ENCODE data around the gene OR51G1. TPM values are rescaled to one million over a fixed set of nuclear protein-coding genes. Genes with fewer than 3 reads are reported as not detected.
"Not testable (repeated sequence)": the region's sequence is repeated elsewhere in the genome, so short reads cannot be mapped to it uniquely, and the experiment has no call there.

The OR51G1 gene, protein sequence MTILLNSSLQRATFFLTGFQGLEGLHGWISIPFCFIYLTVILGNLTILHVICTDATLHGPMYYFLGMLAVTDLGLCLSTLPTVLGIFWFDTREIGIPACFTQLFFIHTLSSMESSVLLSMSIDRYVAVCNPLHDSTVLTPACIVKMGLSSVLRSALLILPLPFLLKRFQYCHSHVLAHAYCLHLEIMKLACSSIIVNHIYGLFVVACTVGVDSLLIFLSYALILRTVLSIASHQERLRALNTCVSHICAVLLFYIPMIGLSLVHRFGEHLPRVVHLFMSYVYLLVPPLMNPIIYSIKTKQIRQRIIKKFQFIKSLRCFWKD
- total RNA-seq: not detected
- not detected for total RNA-seq (2013)

DNA sequence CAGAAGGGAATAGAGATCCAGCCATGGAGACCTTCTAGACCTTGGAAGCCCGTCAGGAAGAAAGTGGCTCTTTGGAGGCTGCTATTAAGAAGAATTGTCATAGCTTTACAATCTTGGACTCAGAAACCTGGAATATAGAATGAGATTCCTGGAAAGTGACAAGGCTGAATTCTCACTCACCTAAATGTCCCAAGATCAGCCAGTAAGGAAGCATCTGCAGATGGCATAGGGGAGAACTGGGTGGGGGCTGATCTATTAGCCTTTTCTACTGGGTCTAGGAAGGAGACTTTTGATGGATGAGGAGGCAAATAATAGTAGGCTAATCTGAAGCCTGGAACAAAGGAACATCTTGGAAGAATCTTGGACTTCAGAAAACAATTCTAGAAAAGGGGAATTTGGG, at the start of gene OR51G1:
OR51G1 (minus strand) TSS at position 101 of the 400 bp plus-strand sequence; CDS start at position 101, 0 bp downstream.
- Mint-ChIP-seq H3K4me3 (no peak within 1 kb of the TSS), H3K27me3 (ENCODE audit: low read depth in 2 of 2) (peaks cover 0 to 6% of the 10 kb centered on the region in 2 donors), H3K27ac (no peak within 1 kb of the TSS), H3K4me1 (no peaks in the 10 kb centered on the region), H3K36me3 (no peaks in the 10 kb centered on the region), H3K9me3 (peaks cover 6 to 8% of the 10 kb centered on the region in 2 donors)
- H3K4me1 ChIP-seq (ENCODE audit: control insufficient read depth, insufficient read depth, low read length): no peaks in the 10 kb centered on the region
- H3K36me3 ChIP-seq (ENCODE audit: control insufficient read depth, insufficient read depth, low read length): no peaks in the 10 kb centered on the region
- no peak for DNase-seq
- ATAC-seq: no peak
- intact Hi-C loops (cut with micrococcal nuclease): no loop called here
- TF ChIP-seq, protein P1, sequence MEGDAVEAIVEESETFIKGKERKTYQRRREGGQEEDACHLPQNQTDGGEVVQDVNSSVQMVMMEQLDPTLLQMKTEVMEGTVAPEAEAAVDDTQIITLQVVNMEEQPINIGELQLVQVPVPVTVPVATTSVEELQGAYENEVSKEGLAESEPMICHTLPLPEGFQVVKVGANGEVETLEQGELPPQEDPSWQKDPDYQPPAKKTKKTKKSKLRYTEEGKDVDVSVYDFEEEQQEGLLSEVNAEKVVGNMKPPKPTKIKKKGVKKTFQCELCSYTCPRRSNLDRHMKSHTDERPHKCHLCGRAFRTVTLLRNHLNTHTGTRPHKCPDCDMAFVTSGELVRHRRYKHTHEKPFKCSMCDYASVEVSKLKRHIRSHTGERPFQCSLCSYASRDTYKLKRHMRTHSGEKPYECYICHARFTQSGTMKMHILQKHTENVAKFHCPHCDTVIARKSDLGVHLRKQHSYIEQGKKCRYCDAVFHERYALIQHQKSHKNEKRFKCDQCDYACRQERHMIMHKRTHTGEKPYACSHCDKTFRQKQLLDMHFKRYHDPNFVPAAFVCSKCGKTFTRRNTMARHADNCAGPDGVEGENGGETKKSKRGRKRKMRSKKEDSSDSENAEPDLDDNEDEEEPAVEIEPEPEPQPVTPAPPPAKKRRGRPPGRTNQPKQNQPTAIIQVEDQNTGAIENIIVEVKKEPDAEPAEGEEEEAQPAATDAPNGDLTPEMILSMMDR (IDR thresholded peaks at IDR 0.05): no peak
- H3K27ac ChIP-seq (ENCODE audit: low read length): no peak within 1 kb of the TSS
- 86% methylated on average over 1 of the region's 1 CpG for WGBS (ENCODE audit: insufficient coverage)
- no peaks in the 10 kb centered on the region for H3K27me3 ChIP-seq (ENCODE audit: control insufficient read depth, insufficient read depth, low read length)
- no peak within 1 kb of the TSS for H3K4me3 ChIP-seq (ENCODE audit: low read length)
- H3K9me3 ChIP-seq (ENCODE audit: control insufficient read depth, insufficient read depth, low read length): no peaks in the 10 kb centered on the region

DNA sequence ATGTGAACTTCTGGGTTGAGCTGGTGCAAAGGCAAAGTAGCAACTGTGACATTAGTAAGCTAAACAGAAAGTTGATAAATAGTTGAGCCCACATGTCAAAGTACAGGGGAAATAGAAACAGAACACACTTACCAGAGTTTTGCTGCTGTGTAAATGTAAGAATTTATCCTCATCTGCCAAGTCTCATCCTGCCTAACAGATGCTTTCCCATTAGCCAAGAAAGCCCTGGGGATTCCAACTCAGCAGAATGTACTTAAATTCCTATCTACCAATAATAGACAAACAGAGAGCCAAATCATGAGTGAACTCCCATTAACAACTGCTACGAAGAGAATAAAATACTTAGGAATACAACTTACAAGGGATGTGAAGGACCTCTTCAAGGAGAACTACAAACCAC, 38.7 kb upstream of the OR51G1 start:
- intact Hi-C loops (cut with micrococcal nuclease): no loop called here
- Histone ChIP-seq H3K27me3 (ENCODE audit: control insufficient read depth, insufficient read depth, low read length) (no peaks in the 10 kb centered on the region), H3K9me3 (ENCODE audit: control insufficient read depth, insufficient read depth, low read length) (no peaks in the 10 kb centered on the region), H3K36me3 (ENCODE audit: control insufficient read depth, insufficient read depth, low read length) (no peaks in the 10 kb centered on the region), H3K4me1 (ENCODE audit: control insufficient read depth, insufficient read depth, low read length) (no peaks in the 10 kb centered on the region), H3K27ac (ENCODE audit: low read length) (no peak overlapping the region), H3K4me3 (ENCODE audit: low read length) (no peak overlapping the region)
- TF ChIP-seq, protein P1 (IDR thresholded peaks at IDR 0.05): no peak
- Mint-ChIP-seq H3K27me3 (ENCODE audit: low read depth in 2 of 2) (no peaks in the 10 kb centered on the region), H3K9me3 (peaks cover 0 to 9% of the 10 kb centered on the region in 2 donors), H3K4me3 (no peak overlapping the region), H3K36me3 (no peaks in the 10 kb centered on the region), H3K4me1 (no peaks in the 10 kb centered on the region), H3K27ac (no peak overlapping the region)
- ATAC-seq (no peak), DNase-seq (no peak)
- WGBS (ENCODE audit: insufficient coverage): 100% methylated on average over 1 of the region's 1 CpG

DNA sequence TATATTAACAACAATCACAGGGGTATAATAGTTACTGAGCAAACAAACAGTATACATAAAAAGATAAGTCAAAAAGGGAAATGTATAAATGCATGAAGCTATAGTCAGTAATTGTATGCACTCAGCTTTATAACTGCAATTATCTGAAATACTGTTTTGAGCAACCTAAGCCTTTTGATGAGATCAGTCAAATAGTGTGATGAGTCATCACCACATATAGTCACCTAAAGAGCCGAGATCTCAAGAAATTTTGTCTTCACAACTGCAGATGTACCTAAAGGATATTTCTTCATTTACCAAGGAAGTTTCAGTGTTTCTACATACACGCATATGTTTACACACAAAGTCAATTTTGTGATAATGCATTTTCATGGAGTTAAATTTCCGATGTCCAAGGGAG, 36.7 kb upstream of the OR51G1 start:
- Histone ChIP-seq H3K27me3 (ENCODE audit: control insufficient read depth, insufficient read depth, low read length) (no peaks in the 10 kb centered on the region), H3K9me3 (ENCODE audit: control insufficient read depth, insufficient read depth, low read length) (no peaks in the 10 kb centered on the region), H3K4me1 (ENCODE audit: control insufficient read depth, insufficient read depth, low read length) (no peaks in the 10 kb centered on the region), H3K36me3 (ENCODE audit: control insufficient read depth, insufficient read depth, low read length) (no peaks in the 10 kb centered on the region), H3K4me3 (ENCODE audit: low read length) (no peak overlapping the region), H3K27ac (ENCODE audit: low read length) (no peak overlapping the region)
- Mint-ChIP-seq H3K4me1 (no peaks in the 10 kb centered on the region), H3K4me3 (no peak overlapping the region), H3K27ac (no peak overlapping the region), H3K36me3 (no peaks in the 10 kb centered on the region), H3K9me3 (peaks cover 0 to 7% of the 10 kb centered on the region in 2 donors), H3K27me3 (ENCODE audit: low read depth in 2 of 2) (no peaks in the 10 kb centered on the region)
- DNase-seq: no peak
- 92% methylated on average over 3 of the region's 3 CpGs for WGBS (ENCODE audit: insufficient coverage)
- TF ChIP-seq, protein P1 (IDR thresholded peaks at IDR 0.05): no peak
- ATAC-seq: no peak
- intact Hi-C loops (cut with micrococcal nuclease): no loop called here

DNA sequence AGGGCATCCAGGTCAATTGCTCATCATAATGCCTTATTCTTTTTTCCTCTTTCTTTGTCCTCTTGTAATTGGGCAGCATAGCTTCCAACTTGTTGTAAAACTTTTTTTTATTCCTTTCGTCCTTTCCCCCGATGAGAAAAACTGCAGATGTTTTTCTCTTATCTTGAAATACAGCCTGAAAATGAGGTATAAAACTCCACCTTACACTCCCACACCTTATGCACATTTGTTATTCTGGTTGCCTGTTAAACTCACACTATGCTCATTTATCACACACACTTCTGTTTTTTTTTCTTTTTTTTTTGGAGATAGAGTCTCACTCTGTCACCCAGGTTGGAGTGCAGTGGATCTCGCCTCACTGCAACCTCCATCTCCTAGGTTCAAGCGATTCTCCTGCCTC, 33.3 kb upstream of the OR51G1 start:
- no peaks in the 10 kb centered on the region for H3K36me3 ChIP-seq (ENCODE audit: control insufficient read depth, insufficient read depth, low read length)
- no peak overlapping the region for H3K27ac Mint-ChIP-seq
- H3K4me3 ChIP-seq (ENCODE audit: low read length): no peak overlapping the region
- intact Hi-C loops (cut with micrococcal nuclease): no loop called here
- H3K4me1 Mint-ChIP-seq: no peaks in the 10 kb centered on the region
- no peaks in the 10 kb centered on the region for H3K36me3 Mint-ChIP-seq
- no peaks in the 10 kb centered on the region for H3K4me1 ChIP-seq (ENCODE audit: control insufficient read depth, insufficient read depth, low read length)
- DNase-seq: no peak
- 97% methylated on average over 3 of the region's 4 CpGs for WGBS (ENCODE audit: insufficient coverage)
- no peak overlapping the region for H3K4me3 Mint-ChIP-seq
- no peak for ATAC-seq
- H3K27ac ChIP-seq (ENCODE audit: low read length): no peak overlapping the region
- peaks cover 0 to 6% of the 10 kb centered on the region in 2 donors for H3K9me3 Mint-ChIP-seq
- H3K27me3 Mint-ChIP-seq (ENCODE audit: low read depth in 2 of 2): no peaks in the 10 kb centered on the region
- TF ChIP-seq, protein P1 (IDR thresholded peaks at IDR 0.05): no peak
- H3K27me3 ChIP-seq (ENCODE audit: control insufficient read depth, insufficient read depth, low read length): no peaks in the 10 kb centered on the region
- H3K9me3 ChIP-seq (ENCODE audit: control insufficient read depth, insufficient read depth, low read length): no peaks in the 10 kb centered on the region

DNA sequence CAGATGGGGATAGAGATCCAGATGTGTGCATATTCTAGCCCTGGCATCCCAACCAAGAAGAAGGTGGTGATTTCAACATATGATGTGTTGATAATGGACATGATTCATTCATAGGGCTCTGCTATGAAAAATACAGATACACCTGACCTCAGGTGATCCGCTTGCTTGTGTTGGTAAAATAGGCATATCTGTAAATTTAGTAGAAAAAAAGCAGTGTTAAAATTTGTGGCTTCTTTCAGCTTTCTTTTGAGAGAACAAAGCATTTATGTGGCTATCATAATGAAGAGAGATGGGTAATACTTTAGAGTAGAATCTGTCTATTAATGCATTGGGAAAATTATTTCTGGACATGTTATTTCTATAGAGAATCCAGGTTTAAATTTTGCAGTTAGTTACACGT, 31.5 kb upstream of the OR51G1 start, which contains the start of gene OR51A2:
OR51A2 (minus strand) TSS at position 101 of the 400 bp plus-strand sequence; CDS start at position 101, 0 bp downstream.
- H3K9me3 Mint-ChIP-seq; H3K4me3 Mint-ChIP-seq; H3K27me3 ChIP-seq (ENCODE audit: control insufficient read depth, insufficient read depth, low read length); H3K9me3 ChIP-seq (ENCODE audit: control insufficient read depth, insufficient read depth, low read length); H3K4me3 ChIP-seq (ENCODE audit: low read length); H3K4me1 ChIP-seq (ENCODE audit: control insufficient read depth, insufficient read depth, low read length); H3K36me3 Mint-ChIP-seq; H3K36me3 ChIP-seq (ENCODE audit: control insufficient read depth, insufficient read depth, low read length); ATAC-seq; H3K4me1 Mint-ChIP-seq; H3K27ac Mint-ChIP-seq; DNase-seq; H3K27ac ChIP-seq (ENCODE audit: low read length); H3K27me3 Mint-ChIP-seq (ENCODE audit: low read depth in 2 of 2): not testable (repeated sequence)
- intact Hi-C loops (cut with micrococcal nuclease): loop anchor here (1.0 kb wide), 1 partner anchor 8 kb away; the partner anchor contains the start of gene OR51A4
- WGBS (ENCODE audit: insufficient coverage): 83% methylated on average over 2 of the region's 2 CpGs

Data from natural killer cell (primary cell).